GM12874 (cell line): ENCODE data around the gene RBM38.

Experiments used
- TF ChIP-seq, protein P1 (sequence below): IDR thresholded peaks from 2 replicates; pipeline ENCODE4 v1.5.1; 2011; ENCODE audit warnings: low read depth, mild to moderate bottlenecking, control low read depth, low read length, moderate library complexity; ENCODE audit not compliant: insufficient read depth

The RBM38 gene

DNA sequence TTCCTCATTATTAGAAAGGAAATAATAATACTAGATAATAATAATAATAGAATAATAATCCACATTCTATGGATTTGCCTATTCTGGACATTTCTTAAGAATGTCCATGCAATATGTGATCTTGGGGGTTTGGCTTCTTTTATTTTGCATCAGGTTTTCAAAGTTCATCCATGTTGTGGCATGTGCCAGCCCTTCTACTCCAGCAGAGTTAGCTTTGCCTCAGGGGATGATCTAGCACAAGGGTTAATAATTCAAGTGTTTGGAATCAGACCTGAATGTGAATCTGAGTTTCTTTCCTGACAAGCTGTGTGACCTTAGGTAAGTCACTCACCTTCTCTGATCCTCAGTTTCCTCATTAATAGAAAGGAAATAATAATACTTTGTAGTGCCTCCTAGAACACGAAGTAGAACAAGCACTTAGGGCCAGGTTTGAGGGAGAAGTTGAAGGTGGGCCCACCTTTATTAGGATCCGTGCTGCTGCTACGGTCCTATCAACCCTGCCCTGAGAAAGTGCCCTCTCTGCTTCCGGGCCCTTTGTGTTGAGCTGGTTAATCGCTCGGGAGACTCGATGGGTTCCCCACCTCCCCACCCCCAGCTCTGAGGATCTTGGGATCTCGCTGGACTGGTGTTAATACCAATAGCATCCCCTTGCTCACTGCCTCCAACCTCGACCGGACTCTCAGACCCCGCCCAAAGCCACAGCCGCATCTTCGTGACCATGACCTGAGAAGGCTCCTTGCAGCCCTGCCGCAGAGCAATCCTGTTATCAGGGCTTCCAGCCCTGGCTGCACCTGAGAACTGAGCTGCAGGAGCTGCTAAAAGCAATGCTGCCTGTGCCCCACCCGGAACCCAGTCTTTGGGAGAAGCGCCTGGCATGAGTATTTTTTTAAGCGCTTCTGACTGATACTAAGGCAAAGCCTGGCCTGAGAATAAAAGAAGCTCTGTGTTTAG, 26.9 kb downstream of the RBM38 start:
- TF ChIP-seq, protein P1, sequence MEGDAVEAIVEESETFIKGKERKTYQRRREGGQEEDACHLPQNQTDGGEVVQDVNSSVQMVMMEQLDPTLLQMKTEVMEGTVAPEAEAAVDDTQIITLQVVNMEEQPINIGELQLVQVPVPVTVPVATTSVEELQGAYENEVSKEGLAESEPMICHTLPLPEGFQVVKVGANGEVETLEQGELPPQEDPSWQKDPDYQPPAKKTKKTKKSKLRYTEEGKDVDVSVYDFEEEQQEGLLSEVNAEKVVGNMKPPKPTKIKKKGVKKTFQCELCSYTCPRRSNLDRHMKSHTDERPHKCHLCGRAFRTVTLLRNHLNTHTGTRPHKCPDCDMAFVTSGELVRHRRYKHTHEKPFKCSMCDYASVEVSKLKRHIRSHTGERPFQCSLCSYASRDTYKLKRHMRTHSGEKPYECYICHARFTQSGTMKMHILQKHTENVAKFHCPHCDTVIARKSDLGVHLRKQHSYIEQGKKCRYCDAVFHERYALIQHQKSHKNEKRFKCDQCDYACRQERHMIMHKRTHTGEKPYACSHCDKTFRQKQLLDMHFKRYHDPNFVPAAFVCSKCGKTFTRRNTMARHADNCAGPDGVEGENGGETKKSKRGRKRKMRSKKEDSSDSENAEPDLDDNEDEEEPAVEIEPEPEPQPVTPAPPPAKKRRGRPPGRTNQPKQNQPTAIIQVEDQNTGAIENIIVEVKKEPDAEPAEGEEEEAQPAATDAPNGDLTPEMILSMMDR = no peak

- TF ChIP-seq, protein P1 = no peak
Measured at GRCh38 chr20:57420571-57421252, 29.5 kb downstream of the RBM38 start.

DNA sequence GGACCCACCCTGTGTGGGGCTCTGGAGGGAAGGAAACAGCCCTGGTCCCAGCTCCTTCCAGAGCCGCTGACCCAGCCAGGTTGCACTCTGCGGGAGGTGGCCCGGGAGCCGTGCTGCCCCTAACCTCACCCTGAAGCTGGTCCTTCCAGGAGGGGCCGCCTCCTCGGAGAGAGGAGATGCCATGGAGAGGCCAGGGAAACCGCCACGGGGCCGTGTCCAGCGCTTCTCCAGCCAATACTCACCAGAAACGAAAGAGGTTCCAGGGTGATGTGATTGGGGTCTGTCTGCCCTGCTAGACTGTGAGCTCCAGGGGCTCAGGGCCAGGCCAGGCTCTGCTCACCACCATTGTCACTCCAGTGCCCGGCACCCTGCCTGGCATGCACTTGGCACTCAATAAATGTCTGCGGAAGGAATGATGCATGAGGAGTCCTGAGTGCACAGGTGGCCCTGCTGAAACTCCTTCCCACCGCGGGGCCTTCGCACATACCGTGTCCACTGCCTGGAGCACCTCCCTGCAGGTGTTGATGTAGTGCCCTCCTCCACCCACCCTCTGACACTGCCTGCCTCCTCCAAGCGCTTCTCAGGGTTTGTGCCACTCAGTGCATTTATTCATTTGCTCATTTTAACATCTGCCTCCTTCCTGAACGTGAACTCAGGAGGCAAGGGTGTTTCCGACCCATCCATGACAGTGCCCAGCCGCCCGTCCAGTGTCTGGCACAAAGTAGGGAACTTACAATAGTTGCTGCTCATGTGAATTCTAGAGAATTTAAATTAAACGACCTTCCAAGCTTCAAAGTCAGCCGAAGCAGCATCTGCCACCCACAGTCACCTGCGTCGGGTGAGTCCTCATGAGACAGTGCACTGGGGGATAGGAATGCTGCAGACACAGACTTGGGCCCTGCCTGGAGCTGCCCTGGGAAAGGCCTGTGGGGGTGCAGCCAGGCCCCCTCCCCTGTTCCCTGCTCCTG, 30.3 kb downstream of the RBM38 start:
- TF ChIP-seq, protein P1 = no peak

- TF ChIP-seq, protein P1 = no peak
Measured at GRCh38 chr20:57422254-57422653, 31.1 kb downstream of the RBM38 start.

GRCh38 chr20:57425150-57426013, 34.2 kb downstream of the RBM38 start:
- TF ChIP-seq, protein P1 = no peak

GRCh38 chr20:57426271-57426689, 35.1 kb downstream of the RBM38 start:
- TF ChIP-seq, protein P1 = no peak
